K562 (cell line): ENCODE measurements around the gene IZUMO4. TPM values are rescaled to one million over a fixed set of nuclear protein-coding genes. Genes with fewer than 3 reads are reported as not detected.

ENCODE experiments used
- ATAC-seq: fragments of 200-7000 bp; cut with Tn5 transposase; 3 replicates; pipeline ENCODE4 v1.9.1; 2020; ENCODE audit warnings: moderate library complexity
- BruUV-seq: library from RNA; stranded (reverse); fragments of 400-500 nt; replicated peaks from 2 replicates; lab custom pipeline; 2021; lab: Mats Ljungman, UMichigan
- CTCF ChIA-PET: fragments of 300-600 bp; formaldehyde crosslinking; extraction: SDS; loops from one replicate; lab custom pipeline; 2021; ENCODE audit warnings: low intra/inter-chr PET ratio; lab: Yijun Ruan, JAX
- POLR2A ChIA-PET: fragments of 300-600, 350-650 bp; sonication (Branson Sonifier 250); formaldehyde crosslinking; extraction: SDS; loops from one replicate; lab custom pipeline; 2021; ENCODE audit warnings: antibody characterized with exemption, inconsistent platforms; lab: Yijun Ruan, JAX
- DNase-seq, 4 experiments: peaks; one replicate each; pipeline versions ENCODE4 v3.0.0 to v3.0.0-alpha.2; 2011 to 2018; ENCODE audit warnings: low spot score in 3 of 4, mixed read lengths in 3 of 4; ENCODE audit errors: extremely low read depth in 1 of 4
- FAIRE-seq: peaks from 2 replicates; lab custom pipeline; 2011; peaks lifted over from hg19 to GRCh38; lab: Jason Lieb, UNC
- H2AFZ ChIP-seq: 2 replicates; pipeline ENCODE4 v1.6.0; 2011; ENCODE audit warnings: low read depth, low read length, control low read depth, inconsistent platforms
- H3K27ac ChIP-seq: fragments of 200-600 bp; 3 replicates; pipeline ENCODE4 v1.8.0; 2011; ENCODE audit warnings: low read depth, mild to moderate bottlenecking, control low read depth, inconsistent platforms, low read length, moderate library complexity, mixed read lengths; ENCODE audit errors: extremely low read depth
- H3K27me3 ChIP-seq, 2 experiments: fragments of 300-600 bp in 1 of 2; 2 replicates in 1 of 2; 3 replicates in 1 of 2; pipeline versions ENCODE4 v1.6.0 to v1.8.0; 2011; ENCODE audit warnings: inconsistent platforms in 2 of 2, low read length in 2 of 2, mild to moderate bottlenecking in 1 of 2, mixed read lengths in 1 of 2, moderate library complexity in 1 of 2; ENCODE audit not compliant: control insufficient read depth in 2 of 2, insufficient read depth in 2 of 2
- H3K36me3 ChIP-seq: fragments of 300-600 bp; 3 replicates; pipeline ENCODE4 v1.8.0; 2011; ENCODE audit warnings: mild to moderate bottlenecking, low read length, inconsistent platforms; ENCODE audit not compliant: control insufficient read depth, insufficient read depth
- H3K4me1 ChIP-seq, 2 experiments: fragments of 200-600 bp in 1 of 2; replicated peaks in 1 of 2; 2 replicates in 1 of 2; 3 replicates in 1 of 2; pipeline versions ENCODE4 v1.5.1 to v1.8.0; 2011; ENCODE audit warnings: inconsistent platforms in 2 of 2, low read length in 2 of 2, mild to moderate bottlenecking in 1 of 2, mixed read lengths in 1 of 2, moderate library complexity in 1 of 2; ENCODE audit not compliant: control insufficient read depth in 2 of 2, insufficient read depth in 2 of 2
- H3K4me2 ChIP-seq: 2 replicates; pipeline ENCODE4 v1.6.1; 2011; ENCODE audit warnings: low read length, control low read depth, inconsistent platforms, mixed read lengths; ENCODE audit not compliant: insufficient read depth
- H3K4me3 ChIP-seq: fragments of 200-600 bp; sonication (generic), shearing (Covaris generic); 2 replicates; pipeline ENCODE4 v1.5.1; 2016; ENCODE audit warnings: control low read depth, inconsistent platforms
- H3K79me2 ChIP-seq: fragments of 200-600 bp; 3 replicates; pipeline ENCODE4 v1.8.0; 2011; ENCODE audit warnings: low read length, inconsistent platforms; ENCODE audit not compliant: control insufficient read depth, insufficient read depth
- H3K9ac ChIP-seq, 2 experiments: 2 replicates each; pipeline versions ENCODE4 v1.6.0 to v1.6.1; 2011; ENCODE audit warnings: low read depth in 2 of 2, low read length in 2 of 2, control low read depth in 1 of 2, inconsistent platforms in 1 of 2, mild to moderate bottlenecking in 1 of 2, mixed read lengths in 1 of 2; ENCODE audit not compliant: insufficient read depth in 1 of 2
- H3K9me1 ChIP-seq: one replicate; pipeline ENCODE4 v1.6.0; 2011; ENCODE audit warnings: inconsistent platforms, mild to moderate bottlenecking, low read length, moderate library complexity; ENCODE audit not compliant: control insufficient read depth, insufficient read depth
- H3K9me3 ChIP-seq: replicated peaks from 2 replicates; pipeline ENCODE4 v1.5.1; 2011; ENCODE audit warnings: low read depth, low read length, inconsistent platforms; ENCODE audit not compliant: control insufficient read depth, insufficient read depth
- H4K20me1 ChIP-seq: replicated peaks from 2 replicates; pipeline ENCODE4 v1.6.1; 2011; ENCODE audit warnings: low read length, inconsistent platforms, mixed read lengths; ENCODE audit not compliant: control insufficient read depth, insufficient read depth
- BCOR ChIP-seq: fragments of 450-650 bp; IDR thresholded peaks from 2 replicates; pipeline ENCODE4 v1.6.1; 2016
- PKNOX1 ChIP-seq: fragments of 450-650 bp; IDR thresholded peaks from 2 replicates; pipeline ENCODE4 v1.6.1; 2016
- RBBP5 ChIP-seq: fragments of 200-600 bp; sonication (generic); IDR thresholded peaks from 2 replicates; pipeline ENCODE4 v1.6.1; 2012; ENCODE audit warnings: borderline replicate concordance, mild to moderate bottlenecking, low read length, control low read depth, inconsistent platforms; ENCODE audit not compliant: insufficient read depth, poor library complexity, severe bottlenecking
- WGBS: fragments of 100-300 bp; shearing (Covaris generic); methylation state at CpG from one replicate; pipeline ENCODE4 v1.1.6; 2016; ENCODE audit warnings: low coverage, mixed read lengths; ENCODE audit not compliant: insufficient coverage; ENCODE audit errors: missing lambda C conversion rate; 5-methylcytosine and 5-hydroxymethylcytosine counted together
- in situ Hi-C: fragments of 300-500 bp; cut with MboI; formaldehyde crosslinking; loops from 4 replicates; pipeline ENCODE4 v1.15.0; 2018; ENCODE audit warnings: inconsistent platforms, mixed read lengths
- intact Hi-C: fragments of 100-400 bp; cut with micrococcal nuclease; formaldehyde crosslinking; loops from 2 replicates; pipeline ENCODE4 v1.14.2; 2022
- polyA plus RNA-seq, 8 experiments: library from polyadenylated mRNA; depleted of rRNA in 4 of 8; stranded (reverse) in 5 of 8; unstranded in 3 of 8; fragments of >200 nt; fragmentation: Nextera tagmentation in 2 of 8; fragmentation: Illumina TruSeq in 1 of 8; extraction: Ambion mirVana in 2 of 8; extraction: Trizol in 1 of 8; gene quantifications; 2 replicates each; pipeline versions ENCODE4 v1.2.1 to v1.2.3, GENCODE V29; 2011 to 2014; ENCODE audit warnings: inconsistent platforms in 1 of 8, missing spikeins in 1 of 8
- total RNA-seq, 7 experiments: library from RNA; depleted of rRNA in 6 of 7; stranded (reverse); fragments of >200 nt in 6 of 7; fragmentation: Illumina TruSeq in 2 of 7; extraction: Trizol in 2 of 7; gene quantifications; 2 replicates each; pipeline versions ENCODE4 v1.2.1 to v1.2.3, GENCODE V29; 2011 to 2021; ENCODE audit warnings: low replicate concordance in 1 of 7

Gene IZUMO4
- total and polyA plus RNA-seq, 9 of the 15 experiments (the other 6 are each of a cell fraction or from before 2014, with no cell fraction given), result 0.07 to 3.9 (median 1.2) TPM

GRCh38 chr19:2103045-2103707 lies 6.5 kb downstream of the IZUMO4 start:
- no peak for FAIRE-seq
- Histone ChIP-seq H2AFZ (no peak overlapping the region), H3K4me1 (peaks cover 0 to 34% of the 10 kb centered on the region in 2 experiments; a peak in 1 of 5 replicates), H3K4me2 (no peak overlapping the region), H3K36me3 (peaks cover 75% of the 10 kb centered on the region; the same call in 2 of the 3 replicates), H3K9me1 (no peaks in the 10 kb centered on the region), H3K9ac (no peak overlapping the region), H4K20me1 (0 out of 2 replicates have a peak, but pooled peaks cover 3% of the 10 kb centered on the region), H3K79me2 (peaks cover 7% of the 10 kb centered on the region; the same call in 1 of the 3 replicates)
- no TSS peak for BruUV-seq
- POLR2A ChIA-PET, result no interaction called here
- no peak for TF ChIP-seq BCOR
- no peak for TF ChIP-seq PKNOX1
- TF ChIP-seq RBBP5, result no peak
- TF ChIP-seq, all 486 proteins: peak for 0
- Histone ChIP-seq H3K27me3 (no peaks in the 10 kb centered on the region; a peak in 1 of 5 replicates), H3K4me3 (no peak overlapping the region), H3K9me3 (peaks cover 3% of the 10 kb centered on the region), H3K27ac (no peak overlapping the region)
- intact Hi-C loops (no loop called here), in situ Hi-C loops (no loop called here)
- 94% methylated on average over 19 of the region's 20 CpGs for WGBS
- DNase-seq, result no peak
- no peak for ATAC-seq
- CTCF ChIA-PET, result no interaction called here
